ENCODE measurements around the gene KCNN4. TPM values are rescaled to one million over a fixed set of nuclear protein-coding genes. Genes with fewer than 3 reads are reported as not detected.

KCNN4 gene
- polyA plus RNA-seq, 1 of the 3 experiments (the other 2 are of a cell fraction) = 22.2 TPM

DNA sequence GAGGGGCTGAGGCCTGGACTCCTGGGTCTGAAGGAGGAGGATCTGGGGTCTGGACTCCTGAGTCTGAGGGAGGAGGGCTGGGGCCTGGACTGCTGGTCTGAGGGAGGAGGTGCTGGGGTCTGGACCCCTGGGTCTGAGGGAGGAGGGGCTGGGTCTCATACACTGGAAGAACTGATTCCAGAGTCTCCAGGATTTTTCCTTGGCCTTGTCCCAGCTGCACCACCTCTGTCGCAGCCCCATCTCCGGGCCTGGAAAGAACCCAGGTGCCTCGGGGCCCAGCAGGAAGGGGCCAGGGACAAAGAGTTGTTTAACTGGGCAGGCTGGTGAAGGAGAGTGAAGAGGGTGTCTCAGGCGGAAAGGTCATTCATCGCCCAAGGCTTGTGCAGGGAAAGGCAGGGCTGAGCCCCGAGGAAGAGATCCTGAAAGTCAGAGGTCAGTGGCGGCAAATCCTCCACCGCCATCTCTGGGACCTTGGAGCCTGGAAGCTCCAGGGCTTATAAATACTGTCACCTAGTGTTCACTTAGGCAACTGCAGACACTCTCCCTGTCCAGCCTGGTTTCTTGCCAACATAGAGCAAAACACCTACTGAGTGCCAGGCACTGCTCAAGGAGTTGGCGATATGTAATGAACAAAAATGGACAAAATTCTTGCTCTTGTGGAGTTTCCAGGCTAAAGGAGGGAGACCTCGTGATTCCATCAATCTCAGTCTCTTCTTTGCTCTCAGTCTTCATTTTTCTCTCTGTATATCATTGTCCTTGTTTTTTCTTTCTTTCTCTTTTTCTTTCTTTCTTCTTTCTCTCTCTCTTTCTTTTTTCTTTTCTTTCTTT lies 4.4 kb upstream of the KCNN4 start (continued):
- TF ChIP-seq, protein P1, sequence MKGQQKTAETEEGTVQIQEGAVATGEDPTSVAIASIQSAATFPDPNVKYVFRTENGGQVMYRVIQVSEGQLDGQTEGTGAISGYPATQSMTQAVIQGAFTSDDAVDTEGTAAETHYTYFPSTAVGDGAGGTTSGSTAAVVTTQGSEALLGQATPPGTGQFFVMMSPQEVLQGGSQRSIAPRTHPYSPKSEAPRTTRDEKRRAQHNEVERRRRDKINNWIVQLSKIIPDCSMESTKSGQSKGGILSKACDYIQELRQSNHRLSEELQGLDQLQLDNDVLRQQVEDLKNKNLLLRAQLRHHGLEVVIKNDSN (IDR thresholded peaks at IDR 0.05; ENCODE audit: borderline replicate concordance, low read depth) = no peak
- TF ChIP-seq, protein P2, sequence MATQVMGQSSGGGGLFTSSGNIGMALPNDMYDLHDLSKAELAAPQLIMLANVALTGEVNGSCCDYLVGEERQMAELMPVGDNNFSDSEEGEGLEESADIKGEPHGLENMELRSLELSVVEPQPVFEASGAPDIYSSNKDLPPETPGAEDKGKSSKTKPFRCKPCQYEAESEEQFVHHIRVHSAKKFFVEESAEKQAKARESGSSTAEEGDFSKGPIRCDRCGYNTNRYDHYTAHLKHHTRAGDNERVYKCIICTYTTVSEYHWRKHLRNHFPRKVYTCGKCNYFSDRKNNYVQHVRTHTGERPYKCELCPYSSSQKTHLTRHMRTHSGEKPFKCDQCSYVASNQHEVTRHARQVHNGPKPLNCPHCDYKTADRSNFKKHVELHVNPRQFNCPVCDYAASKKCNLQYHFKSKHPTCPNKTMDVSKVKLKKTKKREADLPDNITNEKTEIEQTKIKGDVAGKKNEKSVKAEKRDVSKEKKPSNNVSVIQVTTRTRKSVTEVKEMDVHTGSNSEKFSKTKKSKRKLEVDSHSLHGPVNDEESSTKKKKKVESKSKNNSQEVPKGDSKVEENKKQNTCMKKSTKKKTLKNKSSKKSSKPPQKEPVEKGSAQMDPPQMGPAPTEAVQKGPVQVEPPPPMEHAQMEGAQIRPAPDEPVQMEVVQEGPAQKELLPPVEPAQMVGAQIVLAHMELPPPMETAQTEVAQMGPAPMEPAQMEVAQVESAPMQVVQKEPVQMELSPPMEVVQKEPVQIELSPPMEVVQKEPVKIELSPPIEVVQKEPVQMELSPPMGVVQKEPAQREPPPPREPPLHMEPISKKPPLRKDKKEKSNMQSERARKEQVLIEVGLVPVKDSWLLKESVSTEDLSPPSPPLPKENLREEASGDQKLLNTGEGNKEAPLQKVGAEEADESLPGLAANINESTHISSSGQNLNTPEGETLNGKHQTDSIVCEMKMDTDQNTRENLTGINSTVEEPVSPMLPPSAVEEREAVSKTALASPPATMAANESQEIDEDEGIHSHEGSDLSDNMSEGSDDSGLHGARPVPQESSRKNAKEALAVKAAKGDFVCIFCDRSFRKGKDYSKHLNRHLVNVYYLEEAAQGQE (IDR thresholded peaks at IDR 0.05; ENCODE audit: low read depth, low read length) = peak; percentile 59

DNA sequence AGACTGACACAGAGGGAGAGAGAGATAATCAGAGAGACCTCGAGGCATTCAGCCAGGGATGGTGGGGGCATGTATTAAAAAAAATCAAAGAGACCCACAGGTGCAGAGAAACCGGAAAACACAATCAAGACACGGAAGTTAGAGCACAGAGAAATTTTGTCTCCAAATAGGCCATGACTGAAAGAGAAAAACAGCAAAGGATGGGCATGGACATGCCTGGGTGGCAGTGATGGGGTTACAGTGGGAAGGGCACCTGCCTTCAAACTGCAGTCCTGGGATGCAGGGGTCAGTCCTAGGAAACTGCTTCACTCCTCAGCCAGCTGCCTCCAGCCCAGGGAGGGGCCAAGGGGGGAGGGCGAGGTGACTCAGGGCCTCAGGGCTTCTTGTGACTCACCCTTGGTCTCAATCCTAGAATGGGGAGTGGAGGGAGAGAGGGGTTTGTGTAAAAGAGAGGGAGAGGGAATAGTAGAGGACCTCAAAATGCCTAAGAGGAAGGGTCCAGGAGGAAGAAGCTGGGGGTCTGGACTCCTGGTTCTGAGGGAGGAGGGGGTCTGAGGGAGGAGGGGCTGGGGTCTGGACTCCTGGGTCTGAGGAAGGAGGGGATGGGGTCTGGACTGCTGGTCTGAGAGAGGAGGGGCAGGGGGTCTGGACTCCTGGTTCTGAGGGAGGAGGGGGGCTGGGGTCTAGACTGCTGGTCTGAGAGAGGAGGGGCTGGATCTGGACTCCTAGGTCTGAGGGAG lies 3.6 kb upstream of the KCNN4 start:
- no peaks in the 10 kb centered on the region for H4K20me1 ChIP-seq (ENCODE audit: insufficient read depth)
- no peaks in the 10 kb centered on the region for H3K9me3 ChIP-seq
- peaks cover 8% of the 10 kb centered on the region for H3F3A ChIP-seq (replicated peaks; ENCODE audit: insufficient read depth)
- H3K27ac ChIP-seq (ENCODE audit: low read depth in 2 of 2, low read length in 1 of 2) = peak overlapping the region in 1 of 2 experiments; percentile 60; a peak in 2 of 4 replicates
- no peak overlapping the region for H3K9ac ChIP-seq
- H3K4me1 ChIP-seq (ENCODE audit: control insufficient read depth in 1 of 2, insufficient read depth in 2 of 2, low read depth in 1 of 2, low read length in 1 of 2) = peaks cover 3 to 20% of the 10 kb centered on the region in 2 experiments; a peak in 3 of 4 replicates
- no peaks in the 10 kb centered on the region for H3K36me3 ChIP-seq (replicated peaks in 1 of 2; ENCODE audit: control insufficient read depth in 1 of 2, insufficient read depth in 2 of 2, low read length in 1 of 2)
- no peaks in the 10 kb centered on the region for H3K79me2 ChIP-seq (ENCODE audit: insufficient read depth)
- 41% methylated on average over 4 of the region's 4 CpGs for WGBS (ENCODE audit: low lambda C conversion rate)
- ChIA-PET CTCF (interaction anchor here (0.6 to 5.2 kb wide), 31 partner anchors 9 to 229 kb away, joined by 3 to 79 read pairs (median 5); partner anchors contain the start of genes LYPD5 and SMG9), POLR2A (interaction anchor here (0.6 kb wide), 1 partner anchor 47 kb away, joined by 3 read pairs; no protein-coding TSS in a partner anchor)
- H2AFZ ChIP-seq (ENCODE audit: low read depth) = no peak overlapping the region
- peak overlapping the region; percentile 71 for H3K4me2 ChIP-seq
- no peaks in the 10 kb centered on the region for H3K27me3 ChIP-seq (ENCODE audit: insufficient read depth)
- H3K9me2 ChIP-seq = no peaks in the 10 kb centered on the region
- DNase-seq = no peak
- H3K4me3 ChIP-seq (ENCODE audit: low read depth in 2 of 2, low read length in 1 of 2) = no peak overlapping the region
- TF ChIP-seq EP300 (IDR thresholded peaks at IDR 0.05; ENCODE audit: borderline replicate concordance in 1 of 2, low read depth in 1 of 2, low read length in 1 of 2) (peak in 1 of 2 experiments; percentile 62; a peak in 1 of 4 replicates), JUND (IDR thresholded peaks at IDR 0.05) (peak; percentile 96), MEF2A (IDR thresholded peaks at IDR 0.05; ENCODE audit: borderline replicate concordance, low read depth) (no peak), SMC3 (IDR thresholded peaks at IDR 0.05; ENCODE audit: low read depth, low read length) (no peak), NRF1 (IDR thresholded peaks at IDR 0.05; ENCODE audit: low read depth, low read length) (no peak), NFIC (IDR thresholded peaks at IDR 0.05; ENCODE audit: borderline replicate concordance) (peak; percentile 63), RAD21 (IDR thresholded peaks at IDR 0.05; ENCODE audit: low read length) (no peak), TEAD4 (IDR thresholded peaks at IDR 0.05; ENCODE audit: borderline replicate concordance, insufficient read depth) (0 out of 2 replicates have a peak, but pooled peaks have one; percentile 22), TCF12 (IDR thresholded peaks at IDR 0.05) (peak; percentile 77), RCOR1 (IDR thresholded peaks at IDR 0.05; ENCODE audit: low read length) (no peak), POLR2AphosphoS5 (IDR thresholded peaks at IDR 0.05; ENCODE audit: low read depth, low read length) (peak; percentile 44; the same call in 1 of the 2 replicates), FOSL2 (IDR thresholded peaks at IDR 0.05; ENCODE audit: borderline replicate concordance, low read depth) (peak; percentile 99), SIN3A (IDR thresholded peaks at IDR 0.05; ENCODE audit: borderline replicate concordance, low read depth, low read length) (no peak), RXRA (IDR thresholded peaks at IDR 0.05; ENCODE audit: borderline replicate concordance, low read depth) (no peak; the same call in 1 of the 2 replicates)
- TF ChIP-seq, protein P3, sequence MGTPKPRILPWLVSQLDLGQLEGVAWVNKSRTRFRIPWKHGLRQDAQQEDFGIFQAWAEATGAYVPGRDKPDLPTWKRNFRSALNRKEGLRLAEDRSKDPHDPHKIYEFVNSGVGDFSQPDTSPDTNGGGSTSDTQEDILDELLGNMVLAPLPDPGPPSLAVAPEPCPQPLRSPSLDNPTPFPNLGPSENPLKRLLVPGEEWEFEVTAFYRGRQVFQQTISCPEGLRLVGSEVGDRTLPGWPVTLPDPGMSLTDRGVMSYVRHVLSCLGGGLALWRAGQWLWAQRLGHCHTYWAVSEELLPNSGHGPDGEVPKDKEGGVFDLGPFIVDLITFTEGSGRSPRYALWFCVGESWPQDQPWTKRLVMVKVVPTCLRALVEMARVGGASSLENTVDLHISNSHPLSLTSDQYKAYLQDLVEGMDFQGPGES (IDR thresholded peaks at IDR 0.05; ENCODE audit: low read depth, low read length) = no peak
- TF ChIP-seq, protein P4, sequence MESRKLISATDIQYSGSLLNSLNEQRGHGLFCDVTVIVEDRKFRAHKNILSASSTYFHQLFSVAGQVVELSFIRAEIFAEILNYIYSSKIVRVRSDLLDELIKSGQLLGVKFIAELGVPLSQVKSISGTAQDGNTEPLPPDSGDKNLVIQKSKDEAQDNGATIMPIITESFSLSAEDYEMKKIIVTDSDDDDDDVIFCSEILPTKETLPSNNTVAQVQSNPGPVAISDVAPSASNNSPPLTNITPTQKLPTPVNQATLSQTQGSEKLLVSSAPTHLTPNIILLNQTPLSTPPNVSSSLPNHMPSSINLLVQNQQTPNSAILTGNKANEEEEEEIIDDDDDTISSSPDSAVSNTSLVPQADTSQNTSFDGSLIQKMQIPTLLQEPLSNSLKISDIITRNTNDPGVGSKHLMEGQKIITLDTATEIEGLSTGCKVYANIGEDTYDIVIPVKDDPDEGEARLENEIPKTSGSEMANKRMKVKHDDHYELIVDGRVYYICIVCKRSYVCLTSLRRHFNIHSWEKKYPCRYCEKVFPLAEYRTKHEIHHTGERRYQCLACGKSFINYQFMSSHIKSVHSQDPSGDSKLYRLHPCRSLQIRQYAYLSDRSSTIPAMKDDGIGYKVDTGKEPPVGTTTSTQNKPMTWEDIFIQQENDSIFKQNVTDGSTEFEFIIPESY (IDR thresholded peaks at IDR 0.05; ENCODE audit: borderline replicate concordance, low read depth) = no peak
- TF ChIP-seq, protein P5, sequence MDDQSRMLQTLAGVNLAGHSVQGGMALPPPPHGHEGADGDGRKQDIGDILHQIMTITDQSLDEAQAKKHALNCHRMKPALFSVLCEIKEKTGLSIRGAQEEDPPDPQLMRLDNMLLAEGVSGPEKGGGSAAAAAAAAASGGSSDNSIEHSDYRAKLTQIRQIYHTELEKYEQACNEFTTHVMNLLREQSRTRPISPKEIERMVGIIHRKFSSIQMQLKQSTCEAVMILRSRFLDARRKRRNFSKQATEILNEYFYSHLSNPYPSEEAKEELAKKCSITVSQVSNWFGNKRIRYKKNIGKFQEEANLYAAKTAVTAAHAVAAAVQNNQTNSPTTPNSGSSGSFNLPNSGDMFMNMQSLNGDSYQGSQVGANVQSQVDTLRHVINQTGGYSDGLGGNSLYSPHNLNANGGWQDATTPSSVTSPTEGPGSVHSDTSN (IDR thresholded peaks at IDR 0.05) = 0 out of 2 replicates have a peak, but pooled peaks have one; percentile 32

Data from SK-N-SH (cell line).